GM23338 (cell line): ENCODE data around the gene YTHDF2.

Experiments
- CREB1 ChIP-seq: fragments of 250-450 bp; sonication (Bioruptor Pico); IDR thresholded peaks from 2 replicates; pipeline ENCODE4 v1.5.0; 2020; ENCODE audit warnings: low read depth, mild to moderate bottlenecking, moderate library complexity
- CTCF ChIP-seq, 2 experiments: fragments of 200-600 bp in 1 of 2; sonication (generic) in 1 of 2; conservative IDR thresholded peaks; 2 replicates each; pipeline versions ENCODE4 v1.5.1 to v1.6.1; 2016 to 2017; ENCODE audit warnings: antibody characterized with exemption in 2 of 2, low read depth in 2 of 2, mild to moderate bottlenecking in 2 of 2, moderate library complexity in 1 of 2
- EZH2 ChIP-seq: fragments of 200-600 bp; sonication (generic); IDR thresholded peaks from one replicate; pipeline ENCODE4 v1.8.0; 2017; ENCODE audit warnings: antibody characterized with exemption, mild to moderate bottlenecking, low read depth; ENCODE audit not compliant: unreplicated experiment
- EZH2phosphoT487 ChIP-seq: fragments of 200-600 bp; sonication (generic); IDR thresholded peaks from one replicate; pipeline ENCODE4 v1.8.1; 2018; ENCODE audit warnings: antibody characterized with exemption; ENCODE audit not compliant: unreplicated experiment
- JUNB ChIP-seq: IDR thresholded peaks from one replicate; pipeline ENCODE4 v1.6.1; 2016; ENCODE audit warnings: antibody characterized with exemption; ENCODE audit not compliant: unreplicated experiment
- POLR2AphosphoS5 ChIP-seq: IDR thresholded peaks from 2 replicates; pipeline ENCODE4 v1.6.1; 2016; ENCODE audit warnings: antibody characterized with exemption, low read depth
- REST ChIP-seq: IDR thresholded peaks from one replicate; pipeline ENCODE4 v1.6.1; 2018; ENCODE audit warnings: antibody characterized with exemption; ENCODE audit not compliant: unreplicated experiment
- ZNF114 ChIP-seq: fragments of 250-450 bp; sonication (Bioruptor Pico); IDR thresholded peaks from 2 replicates; pipeline ENCODE4 v1.5.0; 2020; ENCODE audit warnings: mild to moderate bottlenecking, moderate library complexity

GRCh38 chr1:28817133-28817532 is 80.4 kb downstream of the YTHDF2 start:
- no peak for TF ChIP-seq EZH2
- TF ChIP-seq CTCF (conservative IDR thresholded peaks at IDR 0.05; ENCODE audit: low read depth in 2 of 2): no peak
- TF ChIP-seq CREB1: no peak
- TF ChIP-seq EZH2phosphoT487: no peak
- no peak for TF ChIP-seq POLR2AphosphoS5
- no peak for TF ChIP-seq REST
- TF ChIP-seq ZNF114 (CRISPR knock-in tag): no peak
- TF ChIP-seq JUNB: no peak
